Measurements from ENCODE around the gene KLHL18.

KLHL18 gene

DNA sequence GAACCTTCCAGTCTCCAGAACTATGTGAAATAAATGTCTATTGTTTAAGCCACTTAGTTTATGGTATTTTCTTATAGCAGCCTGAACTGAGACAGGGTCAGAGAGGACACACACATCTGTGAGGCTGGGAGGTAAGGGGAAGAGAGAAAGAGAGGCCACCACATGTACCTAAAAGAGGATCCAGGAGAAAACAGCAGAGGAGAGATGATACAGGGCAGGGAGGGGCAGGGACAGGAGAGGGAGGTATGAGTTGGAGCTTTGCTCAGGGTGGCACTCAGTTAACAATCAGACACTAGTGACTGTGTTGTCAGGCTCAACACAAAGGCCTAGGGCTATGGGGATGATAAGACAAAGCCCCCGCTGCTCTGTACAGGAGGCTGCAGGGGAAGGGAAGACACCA lies 17.7 kb upstream of the KLHL18 start:
- TF ChIP-seq, protein P1, sequence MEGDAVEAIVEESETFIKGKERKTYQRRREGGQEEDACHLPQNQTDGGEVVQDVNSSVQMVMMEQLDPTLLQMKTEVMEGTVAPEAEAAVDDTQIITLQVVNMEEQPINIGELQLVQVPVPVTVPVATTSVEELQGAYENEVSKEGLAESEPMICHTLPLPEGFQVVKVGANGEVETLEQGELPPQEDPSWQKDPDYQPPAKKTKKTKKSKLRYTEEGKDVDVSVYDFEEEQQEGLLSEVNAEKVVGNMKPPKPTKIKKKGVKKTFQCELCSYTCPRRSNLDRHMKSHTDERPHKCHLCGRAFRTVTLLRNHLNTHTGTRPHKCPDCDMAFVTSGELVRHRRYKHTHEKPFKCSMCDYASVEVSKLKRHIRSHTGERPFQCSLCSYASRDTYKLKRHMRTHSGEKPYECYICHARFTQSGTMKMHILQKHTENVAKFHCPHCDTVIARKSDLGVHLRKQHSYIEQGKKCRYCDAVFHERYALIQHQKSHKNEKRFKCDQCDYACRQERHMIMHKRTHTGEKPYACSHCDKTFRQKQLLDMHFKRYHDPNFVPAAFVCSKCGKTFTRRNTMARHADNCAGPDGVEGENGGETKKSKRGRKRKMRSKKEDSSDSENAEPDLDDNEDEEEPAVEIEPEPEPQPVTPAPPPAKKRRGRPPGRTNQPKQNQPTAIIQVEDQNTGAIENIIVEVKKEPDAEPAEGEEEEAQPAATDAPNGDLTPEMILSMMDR (conservative IDR thresholded peaks at IDR 0.05; ENCODE audit: low read depth, low read length), result no peak
- no peak overlapping the region for H3K4me3 ChIP-seq (ENCODE audit: low read length)
- no peak for DNase-seq (ENCODE audit: low read depth)

DNA sequence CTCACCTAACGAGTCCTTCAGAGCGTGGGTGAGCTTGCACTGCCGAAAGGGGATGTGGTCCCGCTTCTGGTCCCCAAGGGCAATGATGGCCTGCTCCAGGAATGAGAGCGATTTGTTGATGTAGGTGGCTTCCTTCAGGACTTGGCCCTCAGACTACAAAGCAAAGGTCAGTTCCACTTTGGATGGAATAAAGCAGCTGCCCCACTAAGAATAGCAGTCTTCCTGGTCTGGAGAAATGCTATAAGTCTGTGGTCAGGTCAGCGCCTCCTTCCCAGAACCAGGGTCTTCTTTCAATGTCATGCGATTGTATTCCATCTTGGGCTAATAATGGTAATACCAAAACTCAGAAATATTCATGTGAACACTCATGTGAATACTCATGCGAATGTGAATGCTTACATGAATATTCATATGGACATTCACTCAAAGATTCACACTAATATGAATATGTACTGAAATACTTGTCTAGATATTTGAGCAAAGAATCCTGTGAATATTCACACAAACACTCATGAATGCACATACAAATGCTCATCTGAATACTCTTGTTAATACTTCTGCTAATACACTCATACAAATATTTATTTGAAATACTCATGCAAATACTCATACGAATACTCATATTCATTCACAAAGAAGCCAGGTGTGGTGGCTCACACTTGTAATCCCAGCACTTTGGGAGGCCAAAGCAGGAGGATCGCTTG lies 16.9 kb upstream of the KLHL18 start:
- H3K4me3 ChIP-seq (ENCODE audit: low read length), result no peak overlapping the region
- no peak for DNase-seq (ENCODE audit: low read depth)
- TF ChIP-seq, protein P1 (conservative IDR thresholded peaks at IDR 0.05; ENCODE audit: low read depth, low read length), result no peak

DNA sequence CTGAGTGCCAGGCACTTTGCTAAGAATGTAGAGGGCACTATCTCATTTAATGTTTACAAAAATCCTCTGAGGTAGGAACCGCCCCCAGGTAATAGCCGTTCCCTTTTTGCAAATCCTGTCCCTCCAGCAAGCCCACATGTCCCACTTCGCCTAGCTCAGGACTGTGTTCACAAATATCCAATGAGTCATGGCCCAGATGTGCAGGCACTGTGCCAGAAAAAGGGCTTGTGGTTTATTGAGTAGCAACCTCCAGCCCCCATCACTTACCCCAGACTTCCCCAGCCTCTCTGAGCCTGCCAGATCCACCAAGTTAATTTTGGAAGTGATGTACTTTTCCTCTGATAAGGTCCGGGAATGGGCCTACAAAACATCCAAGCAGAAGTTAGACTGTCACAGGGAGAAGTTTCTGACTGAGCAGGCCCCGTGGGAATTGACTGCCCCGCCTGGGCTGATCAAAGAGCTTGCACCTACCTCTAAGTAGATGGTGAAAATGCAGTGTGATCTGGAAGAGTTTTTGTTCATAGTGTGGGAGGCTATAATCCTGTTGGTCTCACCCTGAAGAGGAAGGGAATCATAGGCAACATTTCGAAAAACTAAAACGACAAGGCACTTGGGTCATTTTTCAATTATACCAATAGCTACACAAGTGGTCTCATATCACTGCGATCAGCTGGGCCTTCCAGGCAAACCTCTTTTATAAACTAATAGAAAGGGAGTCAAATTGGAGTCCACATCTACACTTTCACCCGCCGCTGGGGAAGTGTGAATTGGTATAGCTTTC lies 15.8 kb upstream of the KLHL18 start:
- H3K4me3 ChIP-seq (ENCODE audit: low read length), result no peak overlapping the region
- DNase-seq (ENCODE audit: low read depth), result peak; percentile 68
- TF ChIP-seq, protein P1 (conservative IDR thresholded peaks at IDR 0.05; ENCODE audit: low read depth, low read length), result no peak

DNA sequence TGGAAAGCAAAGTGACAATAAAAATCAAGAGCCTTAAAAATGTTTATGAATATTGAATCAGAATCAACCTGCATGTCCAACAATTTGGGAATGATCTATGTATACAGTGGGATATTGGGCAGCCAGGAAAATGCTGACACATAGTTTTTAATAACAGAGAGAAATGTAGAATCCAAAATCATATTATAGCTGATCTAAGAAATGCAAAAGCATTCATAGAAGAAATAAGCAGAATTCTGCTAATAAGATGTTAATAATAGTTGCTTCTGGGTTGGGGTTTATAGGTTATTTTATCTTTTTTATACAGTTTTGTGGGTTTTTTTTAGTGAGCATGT lies 15.3 kb upstream of the KLHL18 start:
- DNase-seq (ENCODE audit: low read depth), result no peak
- TF ChIP-seq, protein P1 (conservative IDR thresholded peaks at IDR 0.05; ENCODE audit: low read depth, low read length), result no peak
- H3K4me3 ChIP-seq (ENCODE audit: low read length), result no peak overlapping the region

DNA sequence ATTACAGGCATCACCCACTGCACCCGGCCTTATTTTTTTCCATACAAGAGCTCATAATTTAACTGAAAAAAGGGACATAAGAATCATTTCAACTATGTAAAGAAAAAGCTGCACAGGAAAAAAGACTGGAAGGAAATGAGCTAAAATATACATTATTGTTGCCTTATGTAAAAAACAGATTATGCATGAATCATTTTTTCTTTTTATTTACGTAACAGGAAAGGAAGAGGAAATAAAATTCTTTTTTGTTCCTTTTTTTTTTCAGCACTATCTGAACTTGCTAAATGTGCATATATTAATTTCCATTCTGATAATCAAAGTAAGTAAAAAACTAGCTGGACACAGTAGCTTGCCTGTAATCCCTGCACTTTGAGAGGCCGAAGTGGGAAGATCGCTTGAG lies 12.2 kb upstream of the KLHL18 start:
- H3K4me3 ChIP-seq (ENCODE audit: low read length), result no peak overlapping the region
- no peak for DNase-seq (ENCODE audit: low read depth)
- TF ChIP-seq, protein P1 (conservative IDR thresholded peaks at IDR 0.05; ENCODE audit: low read depth, low read length), result no peak

DNA sequence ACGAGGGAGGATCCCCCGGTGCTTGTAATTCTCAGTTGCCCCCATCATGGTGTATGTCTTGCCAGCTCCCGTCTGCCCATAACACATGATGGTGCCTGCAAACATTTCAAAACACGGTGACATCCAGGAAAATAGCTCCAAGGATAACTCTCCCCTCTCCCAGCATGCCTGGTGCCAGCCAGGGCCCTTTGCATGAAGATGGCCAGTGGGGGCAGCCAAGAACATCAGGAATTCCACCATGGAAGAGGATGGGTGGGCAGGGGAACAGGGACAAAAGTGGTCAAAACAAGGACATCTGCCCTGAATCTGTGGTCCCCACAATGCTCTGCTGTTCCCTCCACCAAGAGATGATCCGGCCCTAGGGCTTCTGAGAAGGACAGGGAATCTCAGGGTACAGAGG lies 9.2 kb upstream of the KLHL18 start:
- no peak overlapping the region for H3K4me3 ChIP-seq (ENCODE audit: low read length)
- TF ChIP-seq, protein P1 (conservative IDR thresholded peaks at IDR 0.05; ENCODE audit: low read depth, low read length), result peak; percentile 17
- DNase-seq (ENCODE audit: low read depth), result no peak

DNA sequence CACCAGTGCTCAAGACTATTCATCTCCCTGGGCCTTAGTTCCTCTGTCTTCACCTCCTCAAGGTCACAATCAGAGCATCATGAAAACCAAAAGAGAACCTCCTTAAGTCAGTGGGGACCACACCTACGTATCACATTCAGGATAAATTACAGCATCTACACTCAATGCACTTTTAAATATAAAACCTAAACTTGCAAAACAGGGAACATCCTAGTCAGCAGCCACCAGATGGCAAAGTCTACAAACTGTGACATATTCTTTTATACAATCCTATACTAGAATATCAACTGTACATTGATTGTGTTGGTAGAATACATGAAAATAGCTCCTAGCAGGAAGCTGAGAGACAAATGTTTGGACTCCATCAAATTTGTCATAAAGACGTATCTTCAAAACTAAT lies 8.1 kb upstream of the KLHL18 start:
- no peak overlapping the region for H3K4me3 ChIP-seq (ENCODE audit: low read length)
- no peak for DNase-seq (ENCODE audit: low read depth)
- TF ChIP-seq, protein P1 (conservative IDR thresholded peaks at IDR 0.05; ENCODE audit: low read depth, low read length), result no peak

Data from retinal pigment epithelial cell (primary cell).